HG03064 (cell line): ENCODE data around the gene FDXR.

ENCODE experiments used
- ATAC-seq: cut with Tn5 transposase; IDR thresholded peaks from one replicate; pipeline ENCODE4 v1.9.1; 2021; ENCODE audit warnings: low read depth; ENCODE audit not compliant: unreplicated experiment

The FDXR gene

DNA sequence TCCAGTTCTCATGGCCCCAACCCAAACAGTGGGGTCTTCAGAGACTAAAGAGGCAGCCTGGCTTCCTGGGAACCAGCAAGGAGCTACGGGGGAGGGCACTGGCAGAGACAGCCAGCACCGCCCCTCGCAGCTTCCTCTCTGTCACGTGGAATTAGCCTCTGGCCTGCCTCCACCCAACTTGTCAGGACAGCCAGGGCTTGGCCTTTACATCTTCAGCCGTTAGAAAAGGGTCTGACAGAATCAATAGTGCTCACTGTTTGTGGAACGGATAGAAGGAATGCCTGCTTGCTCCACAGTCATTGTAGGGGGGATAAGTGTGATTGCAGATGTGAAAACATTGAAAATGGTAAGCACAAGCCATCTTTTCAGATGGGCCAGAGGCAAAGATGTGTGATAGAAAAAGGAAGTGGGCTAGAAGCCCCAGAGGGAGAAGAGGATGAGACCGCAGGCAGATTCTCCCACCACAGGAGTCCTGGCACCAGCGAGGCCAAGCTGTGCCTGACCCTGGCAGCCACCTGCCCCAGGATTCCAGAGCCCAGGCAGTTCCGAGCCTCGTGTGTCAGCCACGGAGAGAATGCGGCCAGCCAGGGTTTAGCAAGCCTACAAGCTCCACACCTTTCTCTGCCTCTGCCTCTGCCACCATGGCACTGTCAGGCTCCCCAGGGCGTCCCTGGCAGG, 31.7 kb downstream of the FDXR start:
- ATAC-seq, result no peak

DNA sequence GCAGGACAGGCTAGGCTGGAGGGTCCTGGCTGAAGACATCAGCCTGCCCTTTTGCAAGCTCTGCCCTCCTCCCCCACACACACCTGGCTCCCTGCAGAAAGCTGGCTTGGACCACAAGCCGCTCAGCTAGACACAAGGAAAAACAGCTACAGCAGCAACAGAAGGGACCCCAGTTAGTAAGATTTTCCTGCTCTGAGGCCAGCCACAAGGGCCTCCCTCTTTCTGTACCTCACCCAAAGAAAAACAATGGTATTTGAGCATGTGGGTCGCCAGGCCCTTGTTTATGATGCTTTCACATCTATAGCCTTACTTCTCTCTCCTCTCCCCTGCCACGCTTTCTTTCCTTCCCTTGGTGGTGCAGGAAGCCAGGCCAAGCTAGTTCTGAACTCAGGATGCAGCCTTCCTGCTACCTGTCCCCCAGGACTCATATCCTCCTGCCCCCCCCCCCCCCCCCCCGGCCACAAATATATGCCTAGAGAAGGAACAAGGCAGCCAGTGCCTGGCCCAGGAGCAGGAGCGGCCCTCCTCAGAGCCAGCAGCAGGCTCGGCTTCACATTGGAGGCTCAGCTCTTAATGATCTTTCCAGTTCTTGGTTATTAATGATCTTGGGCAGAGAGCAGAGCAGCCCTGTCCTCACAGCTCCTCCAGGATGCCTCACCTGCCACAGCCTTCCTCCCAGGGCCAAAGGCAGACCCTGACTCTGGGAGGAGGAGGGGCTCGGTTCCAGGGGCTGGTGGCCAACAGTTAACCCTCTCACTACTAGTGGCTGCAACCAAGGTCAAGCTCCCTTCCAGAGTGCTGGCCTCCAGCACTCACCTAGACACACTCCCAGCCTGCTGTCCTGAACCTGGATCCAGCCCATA, 32.6 kb downstream of the FDXR start:
- no peak for ATAC-seq

DNA sequence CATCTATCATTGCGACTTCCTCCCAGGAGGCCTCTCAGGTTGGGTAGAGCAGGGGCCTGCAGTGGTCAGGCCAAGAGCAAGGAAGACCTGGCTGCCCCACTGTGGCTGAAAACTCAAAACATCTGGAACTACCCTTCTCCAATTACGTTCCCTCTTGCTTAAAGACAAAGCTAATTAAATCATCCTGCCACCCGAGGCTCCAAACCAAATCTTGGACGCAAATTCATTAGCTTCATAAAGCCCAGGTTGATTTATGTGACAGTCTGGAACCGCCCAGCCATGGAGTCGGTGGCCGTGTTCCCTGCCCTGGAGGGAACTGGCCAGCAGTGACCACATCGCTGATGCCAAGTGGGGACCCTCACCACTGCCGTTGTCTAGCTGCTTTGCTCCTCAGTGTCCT, 34.5 kb downstream of the FDXR start:
- ATAC-seq, result no peak

DNA sequence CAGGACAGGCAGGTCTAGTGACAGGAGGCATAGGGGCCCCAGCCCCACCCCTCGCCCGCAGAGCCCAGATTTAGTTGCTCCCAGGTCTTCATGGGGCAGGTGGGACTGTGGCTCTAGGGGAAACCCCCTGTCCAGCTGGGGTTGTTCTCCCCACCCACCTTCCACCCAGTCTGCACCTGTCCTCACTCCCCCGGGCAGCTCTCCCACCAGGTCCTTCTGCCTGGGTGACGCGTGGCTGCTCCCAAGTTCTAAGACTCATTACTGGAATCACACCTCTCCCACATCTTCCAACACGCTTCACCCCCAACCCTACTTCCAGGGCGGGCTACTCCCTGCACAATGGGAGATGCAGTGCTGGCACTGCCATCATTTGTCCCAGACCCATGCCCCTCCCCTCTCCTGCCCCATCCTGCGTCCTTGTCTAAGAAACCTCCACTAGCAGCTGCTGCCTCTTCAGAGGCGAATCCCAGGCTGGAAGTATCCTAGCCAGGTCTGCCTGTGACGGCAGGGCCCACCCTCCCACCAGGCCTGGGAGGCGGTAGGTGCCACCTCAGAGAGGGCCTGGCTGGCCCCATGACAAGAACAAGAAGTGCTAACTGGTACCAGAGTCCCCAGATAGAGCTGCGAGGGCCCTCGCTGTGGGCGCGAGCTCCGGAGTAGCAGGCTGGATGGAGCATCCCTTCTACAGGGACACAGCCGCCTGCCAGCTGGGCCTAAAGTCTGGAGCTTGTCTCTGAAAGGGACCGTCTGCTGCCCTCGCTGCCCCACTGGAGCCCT, 35.9 kb downstream of the FDXR start:
- no peak for ATAC-seq

DNA sequence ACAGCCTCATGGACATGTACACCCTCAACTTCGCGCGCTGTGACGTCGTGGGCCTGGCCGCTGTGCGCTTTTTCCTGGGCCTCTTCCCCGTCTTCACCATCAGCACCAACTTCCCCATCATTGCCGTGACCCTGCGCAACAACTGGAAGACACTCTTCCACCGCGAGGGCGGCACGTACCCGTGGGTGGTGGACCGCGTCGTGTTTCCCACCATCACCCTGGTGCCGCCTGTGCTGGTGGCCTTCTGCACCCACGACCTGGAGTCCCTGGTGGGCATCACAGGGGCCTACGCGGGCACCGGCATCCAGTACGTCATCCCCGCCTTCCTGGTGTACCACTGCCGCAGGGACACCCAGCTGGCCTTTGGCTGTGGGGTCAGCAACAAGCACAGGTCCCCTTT, 36.6 kb downstream of the FDXR start:
- ATAC-seq, result no peak

DNA sequence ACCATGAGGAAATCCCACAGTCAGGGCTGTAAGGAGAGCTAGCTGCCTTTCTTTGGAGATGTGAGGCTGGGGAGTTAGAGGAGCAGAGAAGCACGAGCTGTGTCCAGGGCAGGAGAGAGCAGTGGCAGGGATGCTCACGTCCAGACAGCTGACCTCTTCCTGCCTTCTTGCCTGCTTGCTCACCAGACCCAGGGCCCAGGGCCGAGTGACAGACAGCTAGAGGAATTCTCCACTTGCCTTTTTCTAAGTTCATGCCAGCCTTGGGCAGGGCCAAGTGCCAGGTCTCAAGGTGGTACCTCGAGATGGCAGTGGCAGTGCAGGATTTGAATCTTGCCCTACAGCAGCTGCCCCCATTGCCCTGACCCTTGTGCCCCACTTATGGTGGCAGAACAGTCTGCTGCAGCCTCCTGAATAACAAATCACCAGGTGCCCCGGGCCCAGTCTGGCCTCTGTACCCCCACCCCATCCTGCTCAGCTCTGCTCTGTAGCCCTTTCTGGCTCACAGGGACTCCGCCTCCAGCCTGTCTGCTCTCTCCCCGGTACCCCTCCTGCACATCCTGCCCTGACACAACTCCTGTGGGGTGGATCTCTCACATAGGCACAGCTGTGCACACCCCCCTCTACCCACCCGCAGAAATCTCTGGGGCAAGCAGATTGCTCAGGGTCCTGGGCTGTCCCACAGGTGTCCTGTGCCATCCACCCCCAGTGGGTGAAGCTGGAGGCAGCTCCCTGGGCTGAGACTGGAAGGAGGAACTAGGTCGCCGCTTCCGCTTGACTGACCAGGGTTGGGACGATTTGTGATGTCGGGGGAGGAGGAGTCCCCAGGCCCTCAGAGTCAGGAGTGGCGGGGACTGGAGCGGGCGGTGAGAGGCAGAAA, 39.1 kb downstream of the FDXR start:
- no peak for ATAC-seq

DNA sequence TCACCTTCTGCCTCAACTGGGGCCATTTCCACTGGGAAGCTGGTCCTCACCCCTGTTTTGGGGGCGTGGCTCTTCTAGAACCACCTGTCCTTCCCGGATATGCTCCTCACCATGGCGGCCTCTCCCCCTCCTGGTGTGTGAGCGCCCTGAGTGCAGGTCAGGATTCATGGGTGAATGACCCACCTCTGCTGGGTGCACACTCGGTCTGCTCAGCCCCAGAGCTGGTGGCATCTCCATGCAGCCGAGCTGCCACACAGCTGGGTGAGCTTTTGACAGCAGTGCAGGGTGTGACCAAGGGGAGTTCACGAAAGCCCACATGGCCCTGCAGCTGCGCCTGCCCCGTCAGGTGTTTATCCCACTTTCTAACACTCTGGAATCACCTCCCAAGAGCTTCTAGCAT, 40.4 kb downstream of the FDXR start:
- no peak for ATAC-seq

DNA sequence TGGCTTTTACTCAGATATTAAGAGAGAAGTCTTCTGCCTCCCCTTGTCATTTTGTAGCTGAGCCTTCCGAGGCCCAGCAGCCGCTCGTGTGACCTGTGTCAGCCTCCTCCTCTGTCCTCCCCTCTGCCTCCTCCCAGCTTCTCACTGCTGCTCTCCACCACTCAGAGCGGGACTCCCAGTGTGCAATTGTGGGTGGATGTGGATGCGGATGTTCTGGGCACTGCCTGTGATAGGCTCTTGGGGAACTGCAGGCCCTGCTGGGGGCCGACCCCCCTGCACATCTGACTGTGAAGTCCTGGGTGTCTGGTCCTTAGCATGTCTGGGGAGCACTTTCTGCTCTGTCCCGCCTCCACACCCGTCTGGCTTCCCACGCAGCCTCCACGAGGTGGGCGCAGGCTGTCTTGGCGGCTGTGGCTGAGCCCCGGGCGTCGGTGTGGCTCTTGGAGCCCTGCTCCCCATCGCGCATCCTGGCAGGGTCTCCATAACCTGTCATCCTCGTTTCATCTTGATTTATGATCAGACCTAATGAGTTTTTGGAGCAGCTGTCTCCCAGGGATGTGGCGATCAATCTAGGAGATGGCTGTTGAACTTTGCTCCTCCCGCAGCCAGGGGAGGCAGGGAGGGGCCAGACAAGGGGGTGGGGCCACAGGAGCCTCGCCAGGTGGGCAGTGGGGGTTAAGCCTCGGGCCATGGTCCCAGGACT, 41.2 kb downstream of the FDXR start:
- no peak for ATAC-seq

DNA sequence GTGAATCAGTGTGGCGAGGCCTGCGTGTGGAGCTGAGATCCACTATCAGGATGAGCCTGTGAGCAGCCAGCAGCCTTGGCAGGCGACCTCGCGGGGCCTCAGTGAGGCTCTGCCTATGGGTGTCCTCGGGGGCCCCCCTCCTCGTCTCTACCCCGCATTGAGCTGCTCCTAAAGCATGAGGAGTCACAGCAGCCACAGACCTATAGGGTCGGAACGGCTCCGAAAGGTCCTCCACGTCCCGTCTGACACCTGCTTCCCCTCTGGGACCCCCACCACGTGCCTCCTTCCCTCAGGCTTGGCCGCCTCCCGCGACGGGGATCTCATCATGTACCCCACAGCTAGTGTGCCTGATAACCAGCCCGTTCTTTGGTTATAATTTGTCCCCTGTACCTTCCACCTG, 41.9 kb downstream of the FDXR start:
- ATAC-seq, result no peak

DNA sequence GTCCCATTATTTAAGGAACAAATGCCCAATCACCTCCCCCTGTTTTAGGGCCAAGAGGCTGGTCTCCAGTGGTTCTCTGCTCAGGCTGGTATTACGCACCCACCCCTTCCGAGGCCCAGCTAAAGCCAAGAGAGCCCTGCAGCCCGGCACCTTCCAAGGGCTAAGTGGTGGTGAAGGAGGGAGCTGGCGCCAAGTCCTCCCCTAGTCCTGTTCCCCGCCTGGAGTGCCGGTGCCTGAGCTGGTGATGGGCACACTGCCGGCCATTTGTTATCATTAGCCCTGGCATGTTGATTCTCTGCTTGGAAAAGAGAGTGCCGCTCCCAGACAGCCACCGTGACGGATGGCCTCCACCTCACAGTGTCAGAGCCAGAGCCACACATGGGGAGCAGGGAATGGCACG, 45.0 kb downstream of the FDXR start:
- ATAC-seq, result no peak

DNA sequence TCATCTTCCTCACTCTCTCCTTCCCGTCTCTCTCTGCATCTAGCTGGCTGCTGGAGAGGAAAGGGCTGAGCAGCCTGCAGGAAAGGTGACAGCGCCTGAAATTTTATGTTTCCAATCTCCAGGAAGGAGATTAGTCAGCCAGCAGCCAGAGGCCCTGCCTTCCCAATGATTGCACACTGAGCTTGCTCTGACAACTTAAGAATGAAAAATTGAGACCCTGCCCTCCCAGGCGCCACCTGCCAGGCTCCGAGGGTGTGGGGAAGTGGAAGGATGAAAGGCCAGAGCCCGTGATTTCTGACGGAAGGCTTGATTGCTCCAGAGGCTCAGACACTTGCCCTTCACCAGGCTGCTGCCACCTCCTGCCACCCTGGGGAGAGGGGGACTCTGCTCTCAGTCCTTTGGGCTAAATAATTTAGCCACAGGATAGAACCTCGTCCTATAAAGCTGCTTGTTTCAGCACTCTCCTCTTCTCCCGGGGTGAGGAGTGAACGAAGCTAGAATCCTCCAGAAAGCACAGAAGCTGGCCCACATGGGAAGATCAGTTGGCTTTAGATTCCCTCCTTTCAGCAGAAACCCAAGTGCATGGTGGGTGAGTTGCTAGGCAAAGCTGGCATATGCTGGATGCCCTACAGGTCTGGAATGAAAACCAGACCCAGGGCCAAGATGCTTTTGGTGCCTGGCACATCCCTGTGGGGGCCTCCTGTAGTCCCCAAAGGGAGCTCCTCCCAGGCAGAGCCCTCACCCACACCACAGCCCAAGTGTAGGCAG, 46.7 kb downstream of the FDXR start:
- no peak for ATAC-seq

DNA sequence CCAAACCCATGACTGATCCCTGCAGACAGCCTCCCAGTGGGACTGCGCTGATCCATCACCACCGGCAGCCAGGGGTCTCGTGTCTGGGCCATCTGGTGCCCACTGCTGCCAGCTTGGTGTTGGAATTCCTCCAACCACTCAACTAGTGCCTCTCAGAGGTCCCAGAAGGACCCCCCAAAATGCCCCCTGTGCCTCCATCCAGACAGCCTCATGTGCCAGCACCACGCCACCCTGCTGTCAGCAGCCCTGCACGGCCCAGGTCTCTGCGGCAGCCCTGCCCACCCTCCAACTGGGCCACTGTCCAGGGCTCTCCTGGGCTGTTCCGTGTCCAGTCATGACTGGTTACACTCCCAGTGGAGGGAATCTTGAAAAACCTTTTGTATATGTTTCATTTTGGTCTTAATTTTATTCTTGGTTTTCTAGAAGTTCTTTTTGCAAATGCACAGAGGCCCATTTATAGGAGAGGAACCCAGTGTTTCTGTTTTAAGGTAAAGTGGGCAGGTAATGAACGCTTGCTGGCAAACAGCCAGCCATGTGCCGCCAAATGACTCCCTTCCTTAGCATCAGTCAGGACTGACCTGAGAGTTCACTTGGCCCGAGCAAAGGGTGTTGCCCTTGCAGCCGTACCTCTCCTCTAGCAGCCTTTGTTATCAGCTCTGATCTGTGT, 47.7 kb downstream of the FDXR start:
- ATAC-seq, result no peak

DNA sequence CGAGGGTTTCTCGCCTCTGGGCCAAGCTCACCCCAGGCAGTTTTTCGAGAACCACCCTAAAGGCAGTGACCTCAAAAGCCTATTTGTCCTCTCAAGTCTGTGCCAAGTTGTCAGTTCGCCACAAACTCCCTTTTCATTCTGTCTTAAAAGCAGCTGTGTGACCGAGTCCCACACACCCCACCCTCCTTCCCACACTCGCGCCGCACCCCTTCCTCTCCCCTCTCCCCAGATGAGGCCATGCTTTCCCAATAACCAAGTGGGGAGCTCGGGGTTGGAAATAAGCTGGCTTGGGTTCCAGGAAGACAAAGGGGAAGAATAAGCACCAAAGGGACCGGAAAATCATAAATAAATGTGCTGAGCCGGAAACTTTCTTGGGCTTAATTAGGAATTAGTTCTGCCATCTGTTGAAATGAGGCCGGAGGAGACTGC, 49.8 kb downstream of the FDXR start:
- ATAC-seq, result no peak

DNA sequence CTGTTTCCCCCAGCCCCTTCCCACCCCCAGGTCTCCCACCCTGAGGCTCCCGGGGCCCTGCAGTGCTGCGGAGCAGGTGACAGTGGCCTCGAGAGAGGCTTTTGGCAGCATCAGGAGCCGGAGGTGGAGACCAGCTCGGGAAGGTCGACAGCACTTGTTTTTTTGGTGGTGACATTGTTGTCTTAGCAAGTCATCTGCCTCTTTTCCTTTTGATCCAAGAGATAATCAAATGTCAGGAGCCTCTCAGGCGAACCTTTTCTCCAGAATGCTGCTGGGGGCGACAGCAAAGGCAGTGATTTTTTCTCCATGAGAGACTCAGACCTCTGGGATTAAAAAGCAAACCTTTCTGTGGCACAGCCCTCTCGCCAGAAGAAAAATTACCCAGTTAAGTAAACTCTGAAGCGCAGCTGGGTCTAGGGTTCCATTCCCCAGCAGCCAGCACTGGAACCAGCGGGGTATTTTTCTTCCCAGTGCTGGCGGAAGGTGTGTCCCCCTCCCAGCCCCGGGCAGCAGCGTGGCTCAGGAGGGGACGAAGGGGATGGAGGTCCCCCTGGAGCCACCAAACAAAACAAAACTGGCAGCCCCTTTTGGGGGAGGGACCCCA, 50.4 kb downstream of the FDXR start:
- ATAC-seq, result no peak

DNA sequence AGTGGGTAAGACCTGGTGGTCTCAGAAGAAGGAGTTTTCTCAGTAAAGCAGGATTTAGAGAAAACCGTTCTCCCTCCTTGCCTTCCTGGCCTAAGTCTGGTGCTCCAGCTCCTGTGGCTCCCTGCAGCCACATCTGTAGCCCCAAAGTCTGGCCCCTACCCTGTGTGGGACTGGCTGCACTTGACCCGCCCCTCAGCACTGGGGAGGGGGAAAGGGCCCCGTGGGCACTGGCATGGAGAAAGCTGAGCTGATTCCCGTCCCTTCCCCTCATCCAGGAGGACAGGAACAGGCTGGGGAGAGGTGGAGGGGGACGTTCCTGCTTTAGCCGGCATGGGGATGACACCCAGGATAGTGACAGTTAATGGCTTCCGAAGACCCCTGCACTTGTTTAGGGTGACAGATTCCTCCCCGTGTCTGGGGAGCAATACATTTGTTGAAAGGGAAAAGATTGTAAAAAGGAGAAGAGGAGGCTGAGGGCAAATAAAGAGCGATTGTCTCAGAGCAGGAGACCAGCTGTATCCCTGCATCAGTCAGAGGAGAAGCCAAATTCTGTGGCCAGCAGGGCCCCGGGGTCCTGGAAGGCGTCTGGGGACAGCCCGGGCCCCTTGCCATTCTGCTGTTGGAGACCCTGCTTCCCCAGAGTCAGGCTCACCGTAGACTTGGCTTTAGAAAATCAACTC, 51.0 kb downstream of the FDXR start:
- no peak for ATAC-seq

DNA sequence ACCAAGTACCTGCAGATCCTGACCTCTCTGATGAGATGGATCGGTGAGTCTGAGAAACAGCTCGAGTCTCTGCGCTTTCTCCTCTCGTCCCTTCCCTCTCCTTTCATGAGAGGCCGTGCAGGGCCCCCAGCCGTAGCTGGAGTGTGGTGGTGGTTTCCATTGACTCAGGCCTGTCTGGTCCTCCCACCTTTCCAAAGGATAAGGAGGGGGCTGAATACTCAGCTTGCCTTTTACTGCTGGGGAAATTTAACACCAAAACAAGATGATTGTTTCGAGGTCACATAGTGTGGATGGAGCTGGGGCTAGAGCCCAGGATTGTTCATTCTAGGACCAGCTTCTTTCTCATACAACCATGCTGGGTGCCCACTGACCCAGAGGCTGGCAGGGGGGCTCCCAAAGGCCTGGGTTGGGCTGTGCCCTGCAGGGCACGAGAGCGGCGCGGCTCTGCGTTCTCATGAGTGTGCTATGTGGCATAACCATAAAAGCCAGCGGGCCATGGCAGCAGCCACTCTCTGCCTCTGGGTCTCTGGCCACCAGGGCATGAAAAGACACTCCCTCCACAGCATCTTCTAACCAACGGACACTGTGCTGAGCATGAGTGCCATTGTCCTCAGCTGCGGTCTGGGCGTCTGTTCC, 52.9 kb downstream of the FDXR start:
- no peak for ATAC-seq

DNA sequence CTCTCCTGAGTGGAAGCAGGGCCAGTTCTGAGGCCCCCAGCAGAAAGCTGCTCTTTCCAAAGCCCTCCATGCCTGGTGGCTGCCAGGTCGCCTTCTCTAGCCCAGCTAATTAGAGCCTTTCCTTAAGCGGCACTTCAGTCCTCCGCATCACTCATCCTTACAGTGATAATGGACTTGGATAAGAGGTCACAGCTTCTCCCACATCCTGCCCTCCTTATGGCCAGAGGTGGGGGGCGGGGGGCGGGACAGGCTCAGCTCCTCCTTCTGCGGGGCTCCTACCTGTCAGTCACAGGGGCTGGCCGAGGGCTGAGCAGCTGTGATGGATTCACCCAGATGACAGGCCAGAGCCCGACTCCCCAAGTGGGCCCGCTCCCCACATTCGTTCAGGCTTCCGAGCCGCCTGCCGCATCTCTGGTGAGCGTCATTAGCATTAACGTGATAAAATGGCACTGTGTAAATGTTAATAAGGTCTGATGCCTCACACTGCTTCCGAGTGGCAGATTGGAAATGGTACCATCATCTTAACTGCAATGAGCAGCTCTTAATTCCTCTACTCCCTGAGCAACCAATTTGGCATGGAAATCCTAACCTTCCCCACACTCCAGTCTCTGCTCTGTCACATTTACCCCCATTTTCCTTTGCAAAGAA, 54.4 kb downstream of the FDXR start:
- ATAC-seq, result no peak
